Measurements from ENCODE around the gene RAD51AP1. TPM values are rescaled to one million over a fixed set of nuclear protein-coding genes. Genes with fewer than 3 reads are reported as not detected.

The RAD51AP1 gene, protein sequence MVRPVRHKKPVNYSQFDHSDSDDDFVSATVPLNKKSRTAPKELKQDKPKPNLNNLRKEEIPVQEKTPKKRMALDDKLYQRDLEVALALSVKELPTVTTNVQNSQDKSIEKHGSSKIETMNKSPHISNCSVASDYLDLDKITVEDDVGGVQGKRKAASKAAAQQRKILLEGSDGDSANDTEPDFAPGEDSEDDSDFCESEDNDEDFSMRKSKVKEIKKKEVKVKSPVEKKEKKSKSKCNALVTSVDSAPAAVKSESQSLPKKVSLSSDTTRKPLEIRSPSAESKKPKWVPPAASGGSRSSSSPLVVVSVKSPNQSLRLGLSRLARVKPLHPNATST
- total RNA-seq (10 to 100 TPM in 1 of 5 experiments, 1 to 10 TPM in 3, under 1 TPM in 1; 0.13 to 37.6 (median 1.7) TPM), polyA plus RNA-seq (1 to 10 TPM in 1 of 2 donors, under 1 TPM in 1; 0.73 to 1.1 TPM), total RNA-seq (not detected)

DNA sequence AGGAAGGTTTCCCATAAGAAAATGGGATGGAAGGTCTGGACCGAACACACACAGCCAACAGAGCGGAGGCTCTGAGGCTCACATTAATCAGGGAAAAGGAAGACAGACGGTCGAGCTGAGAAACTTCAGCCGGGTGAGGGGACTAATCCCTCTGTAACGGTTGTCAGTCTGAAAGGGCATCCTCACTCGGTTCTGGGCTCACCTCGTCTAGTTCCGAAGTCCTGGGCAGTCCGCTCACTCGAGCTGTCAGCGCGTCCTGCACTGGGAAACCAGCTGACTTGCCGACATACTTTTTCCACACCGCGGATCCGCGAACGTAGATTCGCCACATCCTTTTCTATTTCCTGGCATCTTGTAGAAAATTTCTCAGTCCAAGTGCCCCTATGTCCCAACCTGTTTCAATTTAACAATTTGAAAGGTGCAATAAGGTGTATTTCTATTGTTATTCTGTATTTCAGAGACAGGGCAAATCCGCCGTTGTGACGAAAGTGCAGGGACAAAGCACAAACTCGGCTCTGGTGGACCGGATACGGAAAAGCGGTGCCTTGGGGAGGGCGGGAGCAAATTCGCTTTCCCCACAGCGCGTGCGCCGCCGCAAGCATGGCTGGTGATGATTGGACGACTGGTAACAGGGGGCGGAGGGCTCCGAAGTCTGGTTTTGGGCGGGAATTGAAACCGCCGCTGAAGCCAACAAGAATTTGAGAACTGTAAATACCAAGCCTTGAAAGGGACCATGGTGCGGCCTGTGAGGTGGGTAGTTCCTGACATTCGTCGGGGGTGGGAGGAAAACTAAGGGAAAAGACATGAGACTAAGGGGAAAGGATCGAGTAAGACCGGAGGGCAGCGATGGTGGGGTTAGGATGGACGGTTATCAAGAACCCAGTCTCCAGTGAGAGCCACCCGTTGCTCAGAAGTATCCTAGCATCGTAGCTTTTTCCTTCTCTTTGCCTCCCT, at the start of gene RAD51AP1:
RAD51AP1 (plus strand) TSS at position 684 of the 954 bp plus-strand sequence; CDS start at position 734, 50 bp downstream.
- peaks cover 11 to 13% of the 10 kb centered on the region in 2 donors for H3K4me1 ChIP-seq (ENCODE audit: control insufficient read depth in 2 of 2, insufficient read depth in 2 of 2, low read length in 2 of 2)
- Mint-ChIP-seq H3K27me3 (no peaks in the 10 kb centered on the region), H3K27ac (peak within 1 kb of the TSS; percentile 96 to 99 (median 98)), H3K9me3 (peaks cover 0 to 6% (median 0%) of the 10 kb centered on the region in 11 donors), H3K4me3 (peak within 1 kb of the TSS; percentile 91 to 99 (median 96)), H3K4me1 (peaks cover 6 to 40% (median 32%) of the 10 kb centered on the region in 7 donors), H3K36me3 (peaks cover 0 to 4% (median 0%) of the 10 kb centered on the region in 5 donors)
- ChIA-PET POLR2A (interaction anchor here (0.8 to 1.1 kb wide), 4 partner anchors 10 to 111 kb away, joined by 3 to 7 read pairs (median 3); partner anchors contain the start of genes AKAP3 and NDUFA9), CTCF (interaction anchor here (1.3 kb wide), 1 partner anchor 118 kb away, joined by 3 read pairs; no protein-coding TSS in a partner anchor)
- no peaks in the 10 kb centered on the region for H3K27me3 ChIP-seq (ENCODE audit: control insufficient read depth in 2 of 2, insufficient read depth in 2 of 2, low read length in 2 of 2)
- DNase-seq (peak; percentile 87 to 98 (median 95)), ATAC-seq (peak; percentile 100)
- peak within 1 kb of the TSS; percentile 90 for H3K4me3 ChIP-seq (ENCODE audit: low read length)
- intact Hi-C loops (cut with micrococcal nuclease) = loop anchor here (1.0 to 10.0 kb wide), 12 partner anchors 31 to 1744 kb away; partner anchors contain the start of genes AKAP3 (in 2 of the 2), NDUFA9 (in 2 of the 2), PARP11 (in 2 of the 2) and TIGAR (in 2 of the 2)
- peak within 1 kb of the TSS; percentile 84 for H3K27ac ChIP-seq (ENCODE audit: low read depth, low read length)
- peaks cover 0 to 2% (median 0%) of the 10 kb centered on the region in 3 experiments for H3K36me3 ChIP-seq (ENCODE audit: control insufficient read depth in 2 of 3, insufficient read depth in 3 of 3, low read length in 3 of 3)
- no peaks in the 10 kb centered on the region for H3K9me3 ChIP-seq (ENCODE audit: control insufficient read depth in 2 of 3, low read length in 3 of 3)

DNA sequence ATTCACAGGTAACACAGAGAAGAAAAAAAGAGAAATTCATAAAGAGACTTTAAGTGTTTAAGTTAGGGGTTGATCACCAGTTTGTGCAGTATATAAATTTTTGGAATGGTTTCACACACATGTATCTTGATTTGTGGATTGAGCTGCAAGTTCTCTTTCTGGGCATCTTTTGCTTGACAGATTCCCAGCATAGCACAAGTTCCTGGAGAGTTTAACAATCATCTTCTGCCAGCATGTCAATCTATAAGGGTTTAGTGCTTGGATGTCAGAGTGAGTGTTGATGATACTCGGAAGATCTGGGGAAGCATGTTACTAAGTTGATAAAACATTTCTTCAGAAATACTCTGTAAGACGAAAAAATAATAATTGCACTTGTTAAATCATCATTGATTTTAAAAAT, 49.1 kb upstream of the RAD51AP1 start:
- peaks cover 0 to 15% (median 13%) of the 10 kb centered on the region in 3 experiments for H3K36me3 ChIP-seq (ENCODE audit: control insufficient read depth in 2 of 3, insufficient read depth in 3 of 3, low read length in 3 of 3)
- POLR2A ChIA-PET = no interaction called here

DNA sequence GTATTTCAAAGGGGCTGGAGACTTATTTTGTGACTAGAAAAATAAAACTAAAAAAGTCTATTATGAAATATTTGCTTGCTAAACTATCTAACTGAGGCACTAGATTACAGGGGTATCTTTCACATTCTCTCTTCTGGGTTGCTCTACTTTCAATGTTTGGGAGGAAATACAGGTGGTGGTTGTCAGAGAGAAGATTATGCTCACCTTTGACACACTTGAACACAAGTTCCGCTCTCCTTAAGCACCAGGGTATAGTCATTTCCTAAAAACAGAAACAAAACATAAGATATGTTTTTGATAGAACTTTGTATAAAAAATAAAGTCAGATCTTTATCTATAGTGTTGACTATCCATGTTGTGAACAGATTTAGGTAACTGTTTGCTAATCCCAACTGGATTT, 47.7 kb upstream of the RAD51AP1 start:
- H3K4me3 Mint-ChIP-seq = no peak overlapping the region
- no peak for ATAC-seq

More for the DNA sequence above, 49.1 kb upstream of the RAD51AP1 start:
- no peaks in the 10 kb centered on the region for H3K9me3 ChIP-seq (ENCODE audit: control insufficient read depth in 2 of 3, low read length in 3 of 3)
- Mint-ChIP-seq H3K4me3 (no peak overlapping the region), H3K4me1 (peaks cover 0 to 15% (median 3%) of the 10 kb centered on the region in 7 donors), H3K27ac (peak overlapping the region in 4 of 9 donors; percentile 27 to 64 (median 58)), H3K36me3 (peaks cover 6 to 26% (median 18%) of the 10 kb centered on the region in 5 donors), H3K27me3 (no peaks in the 10 kb centered on the region), H3K9me3 (no peaks in the 10 kb centered on the region)
- no peak for ATAC-seq
- CTCF ChIA-PET = no interaction called here
- H3K4me1 ChIP-seq (ENCODE audit: control insufficient read depth in 2 of 2, insufficient read depth in 2 of 2, low read length in 2 of 2) = no peaks in the 10 kb centered on the region
- no peak overlapping the region for H3K27ac ChIP-seq (ENCODE audit: low read depth, low read length)
- no peak for DNase-seq
- no peaks in the 10 kb centered on the region for H3K27me3 ChIP-seq (ENCODE audit: control insufficient read depth in 2 of 2, insufficient read depth in 2 of 2, low read length in 2 of 2)
- intact Hi-C loops (cut with micrococcal nuclease) = no loop called here
- no peak overlapping the region for H3K4me3 ChIP-seq (ENCODE audit: low read length)

GRCh38 chr12:4496145-4496838, 42.4 kb upstream of the RAD51AP1 start:
- Histone ChIP-seq H3K9me3 (ENCODE audit: control insufficient read depth in 2 of 3, low read length in 3 of 3) (no peaks in the 10 kb centered on the region), H3K4me3 (ENCODE audit: low read length) (no peak overlapping the region), H3K27me3 (ENCODE audit: control insufficient read depth in 2 of 2, insufficient read depth in 2 of 2, low read length in 2 of 2) (no peaks in the 10 kb centered on the region), H3K4me1 (ENCODE audit: control insufficient read depth in 2 of 2, insufficient read depth in 2 of 2, low read length in 2 of 2) (no peaks in the 10 kb centered on the region), H3K36me3 (ENCODE audit: control insufficient read depth in 2 of 3, insufficient read depth in 3 of 3, low read length in 3 of 3) (peaks cover 3 to 47% (median 5%) of the 10 kb centered on the region in 3 experiments), H3K27ac (ENCODE audit: low read depth, low read length) (no peak overlapping the region)
- Mint-ChIP-seq H3K4me1 (peaks cover 0 to 10% (median 4%) of the 10 kb centered on the region in 7 donors), H3K4me3 (no peak overlapping the region), H3K9me3 (no peaks in the 10 kb centered on the region), H3K27ac (no peak overlapping the region), H3K27me3 (no peaks in the 10 kb centered on the region), H3K36me3 (peaks cover 9 to 50% (median 26%) of the 10 kb centered on the region in 5 donors)
- CTCF ChIA-PET = interaction anchor here (1.5 kb wide), 1 partner anchor 74 kb away, joined by 3 read pairs; no protein-coding TSS in a partner anchor
- no peak for DNase-seq
- intact Hi-C loops (cut with micrococcal nuclease) = no loop called here
- no peak for ATAC-seq
- POLR2A ChIA-PET = interaction anchor here (0.7 kb wide), 1 partner anchor 19 kb away, joined by 3 read pairs; no protein-coding TSS in a partner anchor

More for the DNA sequence above, 47.7 kb upstream of the RAD51AP1 start:
- Mint-ChIP-seq H3K36me3 (peaks cover 6 to 30% (median 18%) of the 10 kb centered on the region in 5 donors), H3K27me3 (no peaks in the 10 kb centered on the region), H3K4me1 (peaks cover 0 to 15% (median 2%) of the 10 kb centered on the region in 7 donors), H3K27ac (peak overlapping the region in 6 of 9 donors; percentile 13 to 76 (median 26)), H3K9me3 (no peaks in the 10 kb centered on the region)
- Histone ChIP-seq H3K4me3 (ENCODE audit: low read length) (no peak overlapping the region), H3K9me3 (ENCODE audit: control insufficient read depth in 2 of 3, low read length in 3 of 3) (no peaks in the 10 kb centered on the region), H3K27me3 (ENCODE audit: control insufficient read depth in 2 of 2, insufficient read depth in 2 of 2, low read length in 2 of 2) (no peaks in the 10 kb centered on the region), H3K27ac (ENCODE audit: low read depth, low read length) (no peak overlapping the region), H3K4me1 (ENCODE audit: control insufficient read depth in 2 of 2, insufficient read depth in 2 of 2, low read length in 2 of 2) (no peaks in the 10 kb centered on the region), H3K36me3 (ENCODE audit: control insufficient read depth in 2 of 3, insufficient read depth in 3 of 3, low read length in 3 of 3) (peaks cover 0 to 21% (median 13%) of the 10 kb centered on the region in 3 experiments)
- ChIA-PET POLR2A (no interaction called here), CTCF (no interaction called here)
- DNase-seq = peak in 3 of 9 donors; percentile 14 to 31 (median 30)
- intact Hi-C loops (cut with micrococcal nuclease) = loop anchor here in 1 of 2 donors (5.0 kb wide), 1 partner anchor 36 kb away; no protein-coding TSS in a partner anchor

GRCh38 chr12:4499186-4499585, 39.5 kb upstream of the RAD51AP1 start:
- intact Hi-C loops (cut with micrococcal nuclease) = no loop called here
- Histone ChIP-seq H3K27ac (ENCODE audit: low read depth, low read length) (no peak overlapping the region), H3K9me3 (ENCODE audit: control insufficient read depth in 2 of 3, low read length in 3 of 3) (no peaks in the 10 kb centered on the region), H3K4me3 (ENCODE audit: low read length) (no peak overlapping the region), H3K27me3 (ENCODE audit: control insufficient read depth in 2 of 2, insufficient read depth in 2 of 2, low read length in 2 of 2) (no peaks in the 10 kb centered on the region), H3K36me3 (ENCODE audit: control insufficient read depth in 2 of 3, insufficient read depth in 3 of 3, low read length in 3 of 3) (peaks cover 3 to 64% (median 15%) of the 10 kb centered on the region in 3 experiments), H3K4me1 (ENCODE audit: control insufficient read depth in 2 of 2, insufficient read depth in 2 of 2, low read length in 2 of 2) (no peaks in the 10 kb centered on the region)
- no peaks in the 10 kb centered on the region for H3K9me3 Mint-ChIP-seq
- peaks cover 18 to 62% (median 34%) of the 10 kb centered on the region in 5 donors for H3K36me3 Mint-ChIP-seq
- POLR2A ChIA-PET = no interaction called here
- DNase-seq (no peak), ATAC-seq (no peak)
- H3K4me3 Mint-ChIP-seq = no peak overlapping the region
- CTCF ChIA-PET = interaction anchor here (0.5 to 3.4 kb wide), 2 partner anchors 79 to 616 kb away, joined by 3 to 9 read pairs; no protein-coding TSS in a partner anchor
- H3K4me1 Mint-ChIP-seq = peaks cover 0 to 5% (median 4%) of the 10 kb centered on the region in 7 donors
- H3K27me3 Mint-ChIP-seq = no peaks in the 10 kb centered on the region
- no peak overlapping the region for H3K27ac Mint-ChIP-seq

All from naive thymus-derived CD4-positive, alpha-beta T cell (primary cell).